ENCODE results near the gene SLC7A6OS. TPM values are rescaled to one million over a fixed set of nuclear protein-coding genes. Genes with fewer than 3 reads are reported as not detected.
"Not testable (repeated sequence)": the region's sequence is repeated elsewhere in the genome, so short reads cannot be mapped to it uniquely, and the experiment has no call there.

The SLC7A6OS gene
- polyA plus RNA-seq, 3 donors, result 19.8 to 25.4 (median 20.8) TPM

DNA sequence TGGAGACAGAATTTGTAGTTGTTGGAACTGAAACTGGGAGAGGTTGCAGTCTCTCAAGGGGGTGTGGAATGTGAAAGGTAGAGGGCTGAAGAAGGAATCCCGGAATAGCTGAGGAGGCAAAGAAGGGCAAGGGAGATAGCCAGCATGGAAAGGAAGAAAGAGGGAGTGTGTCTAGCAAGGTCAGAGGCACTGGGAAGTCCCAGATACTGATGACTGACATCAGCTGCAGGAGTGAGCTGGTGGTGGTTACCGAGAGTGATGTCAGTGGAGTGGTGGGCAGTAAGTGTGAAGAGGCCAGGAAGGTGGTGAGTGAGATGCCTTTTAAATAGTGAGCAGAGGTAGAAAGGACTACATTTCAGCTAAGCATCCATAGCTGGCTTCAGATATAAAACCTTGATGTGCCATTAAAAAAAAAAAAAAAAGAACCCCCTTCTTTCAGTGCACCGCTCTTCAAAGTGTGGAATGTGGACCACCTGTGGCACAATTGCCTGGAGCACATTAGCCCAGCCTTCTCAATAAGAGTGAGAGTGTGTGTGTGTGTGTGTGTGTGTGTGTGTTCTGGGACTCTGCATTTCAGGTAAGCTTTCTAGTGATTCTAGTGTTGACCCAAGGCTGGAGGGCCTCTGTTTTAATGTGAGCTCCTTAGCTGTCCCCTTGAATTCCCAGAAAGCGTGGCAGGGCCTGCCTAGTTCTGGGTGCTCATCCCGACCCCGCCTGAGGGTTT, 8.6 kb upstream of the SLC7A6OS start:
- no peak for DNase-seq (ENCODE audit: extremely low read depth in 1 of 11, low read depth in 9 of 11, low spot score in 4 of 11)

DNA sequence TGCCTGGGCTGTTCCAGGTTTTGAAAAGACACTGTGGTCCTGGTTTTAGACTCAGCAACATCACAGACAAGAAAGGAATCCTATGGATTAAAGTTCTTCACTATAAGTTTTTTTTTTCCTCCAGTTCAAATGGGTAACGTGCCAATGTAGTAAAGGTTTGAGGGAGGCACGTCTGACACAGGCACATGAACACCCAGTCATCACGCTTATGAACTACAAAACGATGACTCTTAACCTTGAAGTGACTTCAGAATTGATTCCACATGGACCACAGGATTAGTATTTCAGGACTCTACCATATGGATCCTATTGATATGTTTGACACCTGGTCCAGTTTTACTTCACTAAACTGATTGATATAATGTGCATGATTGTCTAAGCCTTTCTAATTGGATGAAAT, 2.4 kb upstream of the SLC7A6OS start:
- no peak for DNase-seq (ENCODE audit: extremely low read depth in 1 of 11, low read depth in 9 of 11, low spot score in 4 of 11)

DNA sequence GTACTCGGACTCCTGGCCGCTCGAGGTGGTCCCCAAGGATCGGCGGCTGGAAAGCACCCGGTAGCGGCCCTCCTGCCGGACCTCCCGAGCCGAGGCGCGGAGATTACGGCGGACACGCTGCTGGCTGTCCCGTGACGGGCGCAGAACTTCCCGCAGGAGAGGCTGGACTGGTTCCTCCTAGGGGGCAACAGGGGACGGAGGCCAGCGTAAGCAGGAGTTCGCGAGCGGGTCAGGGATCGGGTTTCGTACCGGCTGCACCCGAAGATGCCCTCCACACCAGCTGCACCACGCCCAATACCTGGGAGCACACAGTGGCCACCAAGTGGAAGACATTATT, 341 bp downstream of the SLC7A6OS start:
- no peak for DNase-seq (ENCODE audit: extremely low read depth in 1 of 11, low read depth in 9 of 11, low spot score in 4 of 11)

DNA sequence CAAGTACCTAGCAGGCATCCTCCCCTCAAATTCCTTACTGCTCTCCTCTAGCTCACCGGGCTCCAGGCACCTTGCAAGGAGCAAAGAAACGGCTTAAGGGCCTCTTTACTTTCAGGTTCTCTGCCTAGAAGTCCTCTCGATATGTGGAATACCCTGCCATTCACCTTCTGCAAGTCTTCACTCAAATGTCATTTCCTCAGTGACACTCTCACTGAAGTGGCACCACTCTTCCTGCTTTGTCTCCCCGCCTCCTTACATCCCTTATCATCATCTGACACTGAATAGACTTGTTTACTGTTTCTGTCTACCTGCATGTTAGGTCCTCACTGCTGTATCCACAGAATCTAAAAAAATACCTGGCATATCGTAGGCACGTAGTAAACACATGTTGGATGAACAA, 947 bp downstream of the SLC7A6OS start:
- DNase-seq (ENCODE audit: extremely low read depth in 1 of 11, low read depth in 9 of 11, low spot score in 4 of 11), result no peak

DNA sequence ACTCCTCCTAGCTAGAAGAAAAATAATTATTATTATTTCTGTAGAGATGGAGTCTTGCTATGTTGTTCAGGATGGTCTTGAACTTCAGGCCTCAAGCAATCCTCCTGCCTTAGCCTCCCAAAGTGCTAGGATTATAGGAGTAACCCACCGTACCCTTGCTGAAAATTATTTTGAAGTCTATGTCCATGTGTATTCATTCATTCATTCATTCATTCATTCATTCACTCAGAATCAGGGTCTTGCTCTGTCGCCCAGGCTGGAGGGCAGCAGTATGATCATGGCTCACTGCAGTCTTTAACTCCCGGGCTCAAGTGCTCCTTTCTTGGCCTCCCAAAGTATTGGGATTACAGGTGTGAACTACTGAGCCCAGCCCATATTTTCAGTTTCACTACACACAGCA, 4.1 kb downstream of the SLC7A6OS start:
- DNase-seq (ENCODE audit: extremely low read depth in 1 of 11, low read depth in 9 of 11, low spot score in 4 of 11), result no peak

DNA sequence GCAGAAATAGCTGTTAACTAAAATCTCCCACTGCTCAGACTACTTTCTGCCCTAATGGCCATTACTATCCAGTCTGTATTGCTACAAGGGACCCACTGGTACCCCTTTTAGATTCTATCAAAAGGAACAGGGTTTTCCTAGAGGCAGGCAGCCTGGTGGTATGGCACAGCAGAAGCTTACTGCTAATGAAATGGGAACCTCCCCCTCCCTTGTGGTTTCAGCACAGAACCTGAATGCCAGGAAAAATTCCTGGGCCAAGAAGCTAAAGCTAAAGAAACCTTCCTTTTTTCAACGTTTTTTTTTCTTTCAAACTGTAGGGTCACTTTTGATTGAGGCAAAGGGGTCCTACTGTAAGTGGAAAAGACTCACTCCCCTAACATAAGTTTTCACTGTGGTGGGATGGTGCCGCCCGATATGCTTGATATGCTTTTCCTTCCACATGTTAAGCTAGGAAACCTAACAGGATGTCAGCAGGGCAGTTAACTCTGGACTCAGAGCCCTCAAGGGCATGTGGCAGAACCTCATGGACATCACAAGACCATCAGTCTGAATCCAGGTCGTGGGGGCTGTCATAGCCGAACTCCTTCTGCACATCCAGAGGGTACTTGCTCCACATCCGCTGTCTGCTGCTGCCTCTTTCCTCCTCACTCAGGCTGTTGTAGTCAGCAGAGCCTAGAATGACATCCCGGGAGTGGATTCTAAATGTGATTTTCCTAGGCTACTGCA, 9.8 kb downstream of the SLC7A6OS start:
- no peak for DNase-seq (ENCODE audit: extremely low read depth in 1 of 11, low read depth in 9 of 11, low spot score in 4 of 11)

DNA sequence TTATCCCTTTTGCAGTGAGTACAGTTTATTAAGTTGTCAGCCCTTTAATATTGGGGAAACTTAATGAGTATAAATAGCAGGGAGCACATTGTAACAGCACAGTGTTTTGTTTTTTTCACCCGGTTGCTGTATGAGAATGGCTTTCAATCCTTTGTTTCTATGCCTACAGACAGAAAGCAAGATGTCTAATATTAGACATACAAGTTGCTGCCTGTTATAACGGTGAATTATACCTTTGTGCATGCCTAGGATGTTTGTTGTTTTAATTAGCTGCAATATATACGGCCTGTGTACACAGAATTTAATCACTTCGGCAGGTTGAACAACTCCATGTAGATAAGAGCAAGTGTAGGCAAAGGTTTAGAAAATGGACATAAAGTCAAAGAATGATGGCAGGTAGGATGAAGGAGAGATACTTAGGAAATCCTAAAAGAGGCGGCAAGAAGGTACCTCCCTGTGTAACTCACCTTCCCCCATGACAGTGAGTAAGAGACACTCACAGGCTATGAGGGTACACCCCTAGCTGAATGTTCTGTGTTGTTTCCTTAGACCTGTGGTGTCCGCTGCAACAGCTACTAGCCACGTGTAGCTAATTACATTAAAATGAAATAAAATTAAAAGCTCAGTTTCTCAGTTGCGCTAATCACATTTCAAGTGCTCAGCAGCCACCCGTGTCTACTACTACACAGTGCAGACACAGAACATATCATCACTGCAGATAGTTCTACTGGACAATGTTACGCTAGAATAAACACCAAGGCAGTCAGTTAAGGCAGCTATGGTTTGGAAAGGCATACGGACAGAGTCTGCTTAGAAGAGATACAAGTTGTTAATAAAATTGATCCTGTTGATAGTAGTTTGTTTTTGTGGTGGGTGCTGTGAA, 10.9 kb downstream of the SLC7A6OS start:
- no peak for DNase-seq (ENCODE audit: extremely low read depth in 1 of 11, low read depth in 9 of 11, low spot score in 4 of 11)

DNA sequence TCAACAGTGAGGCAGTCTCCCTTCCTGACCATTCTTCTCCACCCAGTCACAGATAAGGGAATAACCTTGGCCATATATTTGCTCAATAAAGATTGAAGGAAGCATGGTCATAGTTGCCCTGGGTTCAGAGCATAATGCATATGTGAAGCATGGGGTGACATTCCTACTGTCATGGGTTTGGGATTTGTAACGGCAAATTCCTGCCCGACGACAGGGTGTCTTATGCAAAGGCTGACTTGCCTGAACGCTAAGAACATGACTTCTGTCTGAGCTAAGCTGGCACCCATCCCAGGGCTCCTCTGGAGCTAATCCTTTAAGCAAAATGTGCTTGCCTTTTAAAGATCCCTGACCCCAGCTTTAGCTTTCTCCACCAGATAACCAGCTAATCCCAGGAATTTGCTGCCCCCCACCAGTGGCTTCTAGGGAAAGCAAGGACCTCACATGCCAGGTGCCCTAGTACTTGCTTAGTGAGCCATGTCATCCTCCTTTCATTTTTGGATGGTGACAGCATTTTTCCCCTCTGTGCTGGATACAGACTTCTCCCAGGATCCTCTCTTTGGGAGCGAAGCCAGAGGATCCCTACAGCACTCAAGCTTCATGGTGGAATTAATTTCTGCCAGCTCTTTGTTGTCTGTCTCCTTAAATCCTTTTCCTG, 11.7 kb downstream of the SLC7A6OS start:
- no peak for DNase-seq (ENCODE audit: extremely low read depth in 1 of 11, low read depth in 9 of 11, low spot score in 4 of 11)

DNA sequence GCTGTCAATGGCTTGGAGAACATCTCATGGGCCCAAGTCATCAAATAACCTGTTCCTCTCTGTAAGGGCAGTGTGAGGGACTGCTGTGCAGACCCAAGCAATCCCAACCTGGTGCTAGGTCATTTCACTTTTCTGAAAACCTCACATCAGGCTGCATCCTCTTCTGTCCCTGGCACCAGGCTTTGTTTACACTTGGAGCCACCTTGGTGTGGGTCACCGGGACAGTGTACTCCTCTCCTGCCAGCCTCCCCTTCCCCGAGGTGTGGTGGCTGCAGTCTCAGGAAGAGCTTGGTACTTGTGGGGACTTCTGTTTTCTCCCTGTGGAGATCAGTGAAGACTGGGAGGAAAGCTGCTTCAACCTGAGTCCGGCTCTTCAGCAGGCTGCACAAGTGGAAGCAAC, 12.4 kb downstream of the SLC7A6OS start:
- no peak for DNase-seq (ENCODE audit: extremely low read depth in 1 of 11, low read depth in 9 of 11, low spot score in 4 of 11)

DNA sequence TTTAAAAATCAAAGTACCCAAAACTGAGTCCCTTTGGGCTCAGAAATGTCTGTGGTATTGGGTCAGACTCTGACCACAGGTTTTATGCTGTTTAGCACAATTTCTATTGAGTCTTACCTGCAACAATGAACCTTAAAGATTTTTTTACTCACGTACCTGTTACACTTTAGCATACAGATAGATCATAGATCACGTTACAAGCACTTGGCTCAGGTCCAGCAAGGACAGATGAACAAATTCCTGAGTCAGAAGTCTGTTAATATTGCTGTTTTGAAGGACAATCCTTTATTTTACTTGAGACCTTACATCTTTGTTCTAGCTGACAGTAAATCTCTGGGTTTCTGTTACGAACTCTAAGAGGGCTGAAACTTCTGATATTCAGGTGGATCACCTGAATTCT, 12.8 kb downstream of the SLC7A6OS start:
- no peak for DNase-seq (ENCODE audit: extremely low read depth in 1 of 11, low read depth in 9 of 11, low spot score in 4 of 11)

DNA sequence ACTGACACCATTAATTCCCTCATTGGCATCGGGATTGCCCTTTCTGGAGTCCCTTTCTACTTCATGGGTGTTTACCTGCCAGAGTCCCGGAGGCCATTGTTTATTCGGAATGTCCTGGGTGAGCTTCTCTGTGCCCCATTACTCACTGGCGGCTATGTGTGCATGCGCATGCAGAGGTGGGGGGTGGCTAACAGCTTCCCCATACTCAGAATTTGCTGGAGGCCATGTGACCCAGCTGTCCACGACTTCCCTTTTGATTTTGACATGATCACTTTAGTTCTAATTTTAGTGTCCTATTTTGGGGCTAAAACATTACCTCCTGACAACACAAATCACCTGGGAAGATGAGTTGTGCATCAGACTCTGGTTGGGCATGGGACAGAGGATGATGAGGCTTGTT, 14.1 kb downstream of the SLC7A6OS start:
- DNase-seq (ENCODE audit: extremely low read depth in 1 of 11, low read depth in 9 of 11, low spot score in 4 of 11), result no peak

DNA sequence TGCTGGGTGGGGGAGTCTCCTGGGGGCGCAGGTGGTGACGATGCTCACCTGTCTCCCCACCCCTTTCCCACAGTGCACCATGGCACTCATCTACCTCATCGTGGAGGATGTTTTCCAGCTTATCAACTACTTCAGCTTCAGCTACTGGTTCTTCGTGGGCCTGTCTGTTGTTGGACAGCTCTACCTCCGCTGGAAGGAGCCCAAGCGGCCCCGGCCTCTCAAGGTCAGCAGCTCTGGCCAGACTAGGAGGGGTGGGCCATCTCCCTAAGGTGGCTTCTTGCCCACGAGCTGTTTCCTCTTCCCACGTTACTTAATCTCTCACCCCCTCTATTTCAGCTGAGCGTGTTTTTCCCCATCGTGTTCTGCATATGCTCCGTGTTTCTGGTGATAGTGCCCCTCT, 14.5 kb downstream of the SLC7A6OS start:
- DNase-seq (ENCODE audit: extremely low read depth in 1 of 11, low read depth in 9 of 11, low spot score in 4 of 11), result no peak

DNA sequence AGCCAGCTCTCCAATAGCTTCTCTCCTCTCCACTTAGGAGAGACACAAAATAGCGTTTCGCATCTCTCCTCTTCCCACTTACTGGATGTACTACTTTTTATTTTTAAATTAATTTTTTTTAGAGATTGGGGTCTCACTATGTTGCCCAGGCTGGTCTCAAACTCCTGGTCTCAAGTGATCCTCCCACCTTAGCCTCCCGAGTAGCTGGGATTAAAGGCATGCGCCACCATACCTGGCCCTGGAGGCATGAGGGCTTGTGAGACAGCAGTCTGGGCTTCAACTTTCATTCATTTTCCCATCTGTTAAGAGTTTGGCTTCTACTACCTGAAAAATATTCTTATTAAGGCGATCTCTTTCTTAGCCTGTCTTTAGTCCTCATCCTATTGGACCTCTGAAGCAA, 18.3 kb downstream of the SLC7A6OS start:
- DNase-seq (ENCODE audit: extremely low read depth in 1 of 11, low read depth in 9 of 11, low spot score in 4 of 11), result no peak

DNA sequence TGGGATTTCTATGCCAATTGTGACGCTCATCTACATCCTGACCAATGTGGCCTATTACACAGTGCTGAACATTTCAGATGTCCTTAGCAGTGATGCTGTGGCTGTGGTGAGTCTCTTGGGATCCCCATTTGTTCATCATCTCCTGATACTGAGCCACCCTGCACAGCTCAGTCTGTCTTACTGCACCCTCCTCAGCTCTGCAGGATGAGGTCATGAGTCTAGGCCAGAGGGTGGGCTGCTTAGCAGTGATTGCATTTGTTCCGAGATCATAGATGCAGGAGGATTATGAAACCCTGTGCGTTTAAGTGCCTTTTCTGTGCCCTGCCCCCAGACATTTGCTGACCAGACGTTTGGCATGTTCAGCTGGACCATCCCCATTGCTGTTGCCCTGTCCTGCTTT, 19.5 kb downstream of the SLC7A6OS start:
- no peak for DNase-seq (ENCODE audit: extremely low read depth in 1 of 11, low read depth in 9 of 11, low spot score in 4 of 11)

DNA sequence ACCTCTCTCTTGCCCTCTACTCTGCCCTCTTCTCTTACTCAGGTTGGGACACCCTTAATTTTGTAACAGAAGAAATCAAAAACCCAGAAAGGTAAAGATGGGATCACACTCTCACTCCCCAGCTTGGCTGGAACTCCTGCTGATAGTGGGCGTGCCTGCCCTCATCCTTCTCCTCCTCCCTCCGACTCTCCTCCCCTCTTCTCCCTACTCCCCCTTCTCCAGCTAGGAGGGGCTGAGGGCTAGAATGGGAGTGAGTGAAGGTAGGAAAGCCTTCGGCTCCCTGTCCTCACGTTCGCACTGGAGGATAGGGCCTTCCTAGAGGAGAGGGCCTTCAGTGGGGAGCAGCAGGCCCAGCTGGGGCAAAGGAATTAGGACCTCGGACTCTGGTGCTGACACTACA, 20.3 kb downstream of the SLC7A6OS start:
- DNase-seq (ENCODE audit: extremely low read depth in 1 of 11, low read depth in 9 of 11, low spot score in 4 of 11), result no peak

DNA sequence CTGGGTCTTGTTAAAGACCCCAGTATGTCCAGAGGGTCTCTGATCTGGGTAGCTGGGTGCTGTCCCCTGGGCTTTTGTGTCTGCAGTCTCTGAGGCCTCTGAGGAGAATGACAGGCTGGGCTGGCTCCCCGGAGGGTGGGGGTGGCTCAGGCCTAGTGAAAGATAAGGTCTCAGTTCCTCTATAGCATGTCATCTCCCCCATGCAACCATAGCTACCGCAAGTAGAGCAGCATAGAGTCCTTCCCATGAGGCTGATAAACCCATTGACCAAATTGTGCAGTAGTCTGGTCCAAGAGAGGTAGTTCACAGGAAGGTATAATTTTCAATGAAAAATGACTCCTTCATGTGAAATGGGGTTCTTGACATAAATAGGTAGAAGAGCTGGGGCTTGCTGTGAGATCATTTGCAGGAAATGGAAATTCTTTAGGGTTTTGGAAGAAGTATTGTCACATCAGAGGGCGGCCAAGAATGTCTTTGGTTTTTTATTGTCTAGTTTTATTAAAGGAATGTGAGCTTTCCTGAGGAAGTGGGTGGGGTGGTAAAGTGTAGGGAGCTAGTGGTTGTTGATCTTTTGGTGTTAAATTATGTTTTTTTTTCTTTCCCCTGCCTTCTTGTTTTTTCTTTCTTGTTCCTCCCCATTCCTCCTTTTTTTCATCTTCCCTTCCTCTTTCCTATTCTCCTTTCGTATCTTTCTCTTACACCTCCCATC, 21.0 kb downstream of the SLC7A6OS start:
- DNase-seq (ENCODE audit: extremely low read depth in 1 of 11, low read depth in 9 of 11, low spot score in 4 of 11), result no peak

DNA sequence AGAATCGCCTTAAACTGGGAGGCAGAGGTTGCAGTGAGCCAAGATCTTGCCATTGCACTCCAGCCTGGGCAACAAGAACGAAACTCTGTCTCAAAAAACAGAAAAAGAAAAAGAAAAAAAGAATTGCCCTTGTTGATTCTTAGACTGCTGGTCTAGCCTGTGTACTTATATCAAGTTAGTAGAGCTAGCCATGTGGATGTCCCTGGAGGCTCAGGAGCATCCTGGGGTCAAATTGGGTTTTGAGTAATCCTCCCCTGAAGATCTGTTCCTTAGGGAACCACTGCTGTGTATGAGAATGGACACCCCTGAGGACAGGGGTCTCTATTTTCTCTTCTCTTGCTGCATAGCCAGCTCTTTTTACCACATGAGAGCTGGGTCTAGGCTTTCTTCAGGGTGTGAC, 21.5 kb downstream of the SLC7A6OS start:
- no peak for DNase-seq (ENCODE audit: extremely low read depth in 1 of 11, low read depth in 9 of 11, low spot score in 4 of 11)

DNA sequence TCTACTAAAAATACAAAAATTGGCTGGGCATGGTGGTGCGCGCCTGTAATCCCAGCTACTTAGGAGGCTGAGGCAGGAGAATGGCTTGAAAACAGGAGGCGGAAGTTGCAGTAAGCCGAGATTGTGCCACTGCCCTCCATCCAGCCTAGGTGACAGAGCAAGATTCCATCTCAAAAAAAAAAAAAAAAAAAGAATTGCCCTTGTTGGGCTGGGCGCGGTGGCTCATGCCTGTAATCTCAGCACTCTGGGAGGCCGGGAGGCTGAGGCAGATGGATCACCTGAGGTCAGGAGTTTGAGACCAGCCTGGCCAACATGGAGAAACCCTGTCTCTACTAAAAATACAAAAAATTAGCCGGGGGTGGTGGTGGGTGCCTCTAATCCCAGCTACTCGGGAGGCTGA, 21.9 kb downstream of the SLC7A6OS start:
- not testable (repeated sequence) for DNase-seq (ENCODE audit: extremely low read depth in 1 of 11, low read depth in 9 of 11, low spot score in 4 of 11)

DNA sequence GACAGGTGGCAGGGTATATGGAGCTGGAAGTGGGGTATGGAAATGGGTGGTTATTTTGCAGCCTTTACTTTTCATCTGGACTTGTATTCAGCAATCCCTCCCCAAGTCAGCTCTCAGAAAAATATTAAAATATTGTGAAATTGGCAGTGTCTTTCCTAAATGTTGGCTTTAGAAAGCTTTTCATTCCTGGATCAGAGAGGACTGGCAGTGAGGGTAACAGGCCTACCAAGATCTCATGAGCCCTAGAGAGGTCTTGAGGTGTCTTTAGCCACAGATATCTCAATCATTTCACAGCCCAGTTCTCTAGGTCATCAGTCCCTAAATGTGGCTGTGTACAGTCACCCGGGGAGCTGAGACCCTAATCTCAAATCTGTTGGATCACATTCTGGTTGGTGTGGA, 22.5 kb downstream of the SLC7A6OS start:
- no peak for DNase-seq (ENCODE audit: extremely low read depth in 1 of 11, low read depth in 9 of 11, low spot score in 4 of 11)

All from renal cortex interstitium (tissue), 11 donors.